HG03565 (cell line): Measurements from ENCODE around the gene IL18BP.

Experiments used
- ATAC-seq: cut with Tn5 transposase; IDR thresholded peaks from one replicate; pipeline ENCODE4 v1.9.1; 2021; ENCODE audit warnings: mild to moderate bottlenecking, moderate library complexity; ENCODE audit not compliant: unreplicated experiment

The IL18BP gene

DNA sequence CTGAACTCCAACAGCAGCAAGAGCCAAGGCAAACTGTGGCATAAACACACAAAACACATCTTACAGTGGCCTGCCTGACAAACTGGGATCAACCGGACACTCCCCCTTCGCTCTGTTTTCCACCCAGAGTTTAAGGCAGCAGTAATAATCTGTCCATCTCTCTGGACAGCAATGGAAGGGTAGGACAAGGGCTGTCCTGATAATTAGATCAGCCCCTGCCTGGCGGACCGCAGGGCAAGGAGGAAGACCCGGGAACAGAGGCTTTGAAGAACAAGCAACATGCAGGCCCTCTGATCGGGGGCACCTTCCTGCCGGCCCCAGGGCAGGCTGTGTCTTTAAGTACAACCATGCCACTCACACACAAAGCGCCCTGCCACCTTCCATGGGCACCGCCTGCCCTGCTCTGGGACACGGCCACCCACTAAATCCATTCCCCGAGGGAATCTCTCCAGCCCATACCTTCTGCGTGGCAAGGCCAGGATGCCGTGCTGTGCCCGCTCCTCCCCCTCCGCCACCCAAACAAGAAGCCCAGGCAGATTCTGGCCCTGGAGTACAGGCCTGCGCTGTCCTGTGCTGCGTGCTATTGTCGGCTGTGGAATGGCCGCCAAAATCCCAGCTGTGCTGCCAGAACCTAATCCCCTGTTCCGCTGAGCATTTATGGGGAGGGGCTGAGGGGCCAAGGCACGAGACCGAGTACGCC, 42.8 kb downstream of the IL18BP start:
- ATAC-seq: no peak

DNA sequence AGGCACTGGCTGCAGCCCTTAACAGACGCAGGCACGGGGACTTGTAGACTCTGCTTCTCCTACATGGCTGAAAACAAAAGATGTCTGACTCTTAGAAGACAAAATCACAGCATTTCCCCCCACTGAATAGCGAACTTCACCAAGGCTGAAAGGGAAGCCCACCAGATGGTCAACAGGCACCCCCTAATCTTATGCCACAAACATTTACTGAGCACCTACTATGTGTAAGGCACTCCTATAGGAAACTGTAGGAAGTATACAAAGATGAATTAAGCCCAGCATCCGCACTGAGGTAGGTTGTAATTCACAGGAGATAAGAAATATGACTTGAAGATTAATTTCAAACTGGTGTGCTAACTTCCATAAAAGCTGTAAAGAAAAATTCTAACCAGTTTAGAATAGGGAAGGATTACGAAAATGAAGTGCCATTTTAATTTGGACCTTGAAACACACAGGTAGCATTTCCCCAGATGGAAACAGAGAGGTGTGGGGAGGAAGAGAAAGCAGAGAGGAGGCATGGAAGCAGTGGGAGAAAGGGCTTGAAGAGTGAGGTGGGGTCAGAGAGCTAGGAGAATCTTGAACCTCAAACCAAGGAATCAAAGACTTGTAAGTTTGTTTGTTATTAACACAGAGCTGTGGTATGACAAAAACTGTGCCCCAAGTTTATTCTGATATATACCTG, 43.5 kb downstream of the IL18BP start:
- no peak for ATAC-seq

DNA sequence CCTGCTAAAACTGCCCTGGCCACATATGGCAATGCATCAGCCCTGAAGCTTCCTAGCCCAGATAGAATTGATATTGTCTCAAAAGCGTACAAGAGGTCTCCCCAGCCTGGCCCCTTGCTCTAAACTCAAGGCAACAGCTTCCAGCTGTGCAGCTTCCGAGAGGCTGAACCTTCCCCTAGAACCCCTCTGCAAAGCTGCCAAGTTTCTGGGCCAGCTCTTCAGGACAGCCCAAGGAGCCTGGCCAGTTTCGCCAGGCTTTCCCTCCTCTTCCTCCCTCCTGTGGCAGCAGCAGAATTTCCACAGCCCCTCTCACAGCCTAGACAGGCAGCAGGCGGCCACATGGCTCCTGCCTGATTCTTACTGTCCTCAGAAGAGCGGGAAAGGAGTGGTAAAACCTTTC, 47.1 kb downstream of the IL18BP start:
- no peak for ATAC-seq

- no peak for ATAC-seq
These were observed 50.2 kb downstream of the IL18BP start for GRCh38 chr11:72048766-72049460.
